Body of pancreas (tissue), 4 donors: ENCODE measurements around the gene C6orf89. TPM values are rescaled to one million over a fixed set of nuclear protein-coding genes. Genes with fewer than 3 reads are reported as not detected.
A peak's percentile ranks its signal among the peaks of the same experiment; 100 is the strongest.

Experiments used
- ATAC-seq: fragments of 150-250 bp; one replicate; pipeline ENCODE4 v1.9.1; 2016
- DNase-seq, 4 donors: peaks; one replicate each; pipeline ENCODE4 v3.0.0-alpha.2; 2019
- H3K27ac ChIP-seq, 4 donors: fragments of 200-600 bp; sonication (generic); 1 replicate in 3 of 4; 2 replicates in 1 of 4; pipeline versions ENCODE4 v1.5.1 to v1.6.1; 2016 to 2019; ENCODE audit warnings: mild to moderate bottlenecking in 1 of 4, mixed read lengths in 1 of 4, moderate library complexity in 1 of 4
- H3K27me3 ChIP-seq, 2 donors: fragments of 200-600 bp; sonication (generic); one replicate each; pipeline ENCODE4 v1.6.0; 2016; ENCODE audit warnings: mild to moderate bottlenecking in 1 of 2
- H3K36me3 ChIP-seq, 2 donors: fragments of 200-600 bp; sonication (generic); replicated peaks in 1 of 2; 2 replicates each; pipeline ENCODE4 v1.5.1; 2016; ENCODE audit warnings: low read depth in 2 of 2; ENCODE audit not compliant: insufficient read depth in 1 of 2
- H3K4me1 ChIP-seq: fragments of 200-600 bp; sonication (generic); one replicate; pipeline ENCODE4 v1.6.0; 2016
- H3K4me3 ChIP-seq, 2 donors: fragments of 200-600 bp; sonication (generic); 1 replicate in 1 of 2; 2 replicates in 1 of 2; pipeline ENCODE4 v1.5.1; 2016 to 2019
- H3K9me3 ChIP-seq, 3 donors: fragments of 200-600 bp; sonication (generic); 1 replicate in 2 of 3; 2 replicates in 1 of 3; pipeline ENCODE4 v1.5.1; 2016
- POLR2A ChIP-seq, 3 donors: fragments of 450-650 bp; IDR thresholded peaks; one replicate each; pipeline ENCODE4 v1.6.1; 2016; ENCODE audit warnings: antibody characterized with exemption in 3 of 3, mild to moderate bottlenecking in 2 of 3
- WGBS, 2 donors: methylation state at CpG; one replicate each; pipeline ENCODE4 v1.1.5; 2017; 5-methylcytosine and 5-hydroxymethylcytosine counted together
- intact Hi-C: fragments of 100-400 bp; cut with DNase I; formaldehyde crosslinking; loops from one replicate; pipeline ENCODE4 v1.15.1; 2023
- total RNA-seq, 2 donors: library from RNA; depleted of rRNA; stranded (reverse); fragments of >200 nt; gene quantifications; one replicate each; pipeline ENCODE4 v1.1.0, GENCODE V29; 2016
- TF ChIP-seq, protein P1 (sequence below), 7 experiments: fragments of 450-650 bp in 4 of 7; fragments of 200-600 bp in 3 of 7; sonication (generic) in 3 of 7; IDR thresholded peaks; one replicate each; pipeline ENCODE4 v1.5.1; 2016 to 2019; ENCODE audit warnings: antibody characterized with exemption in 7 of 7

The C6orf89 gene
- total RNA-seq, 2 donors from 2014 or later, result 16.5 to 25.7 TPM

DNA sequence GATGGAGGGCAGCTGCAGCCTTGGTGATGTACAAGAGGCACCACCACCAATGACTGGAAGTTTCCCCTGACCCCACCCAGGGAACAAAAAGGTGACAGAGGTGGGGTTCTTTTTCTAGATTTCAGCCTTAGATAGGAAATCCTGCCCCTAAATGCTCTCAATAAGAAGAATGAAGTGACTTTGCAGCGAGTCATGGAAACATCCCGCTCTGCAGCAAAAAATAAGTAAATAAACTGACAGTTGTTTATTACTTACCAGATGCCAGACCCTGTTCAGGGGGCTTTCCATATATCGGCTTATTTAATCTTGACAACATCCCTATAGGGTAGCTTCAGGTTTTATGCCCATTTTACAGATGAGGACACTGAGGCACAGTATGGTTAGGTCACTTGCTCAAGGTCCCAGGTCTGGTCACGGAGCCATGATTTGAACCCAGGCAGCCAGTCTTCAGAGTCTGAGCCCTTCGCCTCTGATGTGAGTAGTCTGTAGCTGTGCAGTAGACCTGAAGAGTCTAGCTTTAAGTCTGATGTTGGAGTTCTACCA, 19.2 kb downstream of the C6orf89 start:
- H3K4me1 ChIP-seq, result peaks cover 39% of the 10 kb centered on the region
- no peak overlapping the region for H3K27ac ChIP-seq
- intact Hi-C loops, result no loop called here
- H3K27me3 ChIP-seq, result no peaks in the 10 kb centered on the region
- WGBS, 2 donors, result 97 to 98% methylated on average over 5 of the region's 5 CpGs
- no peak overlapping the region for H3K4me3 ChIP-seq
- H3K9me3 ChIP-seq, result no peaks in the 10 kb centered on the region
- ATAC-seq (no peak), DNase-seq (no peak)
- peaks cover 6 to 11% of the 10 kb centered on the region in 2 donors for H3K36me3 ChIP-seq
- TF ChIP-seq, protein P1, sequence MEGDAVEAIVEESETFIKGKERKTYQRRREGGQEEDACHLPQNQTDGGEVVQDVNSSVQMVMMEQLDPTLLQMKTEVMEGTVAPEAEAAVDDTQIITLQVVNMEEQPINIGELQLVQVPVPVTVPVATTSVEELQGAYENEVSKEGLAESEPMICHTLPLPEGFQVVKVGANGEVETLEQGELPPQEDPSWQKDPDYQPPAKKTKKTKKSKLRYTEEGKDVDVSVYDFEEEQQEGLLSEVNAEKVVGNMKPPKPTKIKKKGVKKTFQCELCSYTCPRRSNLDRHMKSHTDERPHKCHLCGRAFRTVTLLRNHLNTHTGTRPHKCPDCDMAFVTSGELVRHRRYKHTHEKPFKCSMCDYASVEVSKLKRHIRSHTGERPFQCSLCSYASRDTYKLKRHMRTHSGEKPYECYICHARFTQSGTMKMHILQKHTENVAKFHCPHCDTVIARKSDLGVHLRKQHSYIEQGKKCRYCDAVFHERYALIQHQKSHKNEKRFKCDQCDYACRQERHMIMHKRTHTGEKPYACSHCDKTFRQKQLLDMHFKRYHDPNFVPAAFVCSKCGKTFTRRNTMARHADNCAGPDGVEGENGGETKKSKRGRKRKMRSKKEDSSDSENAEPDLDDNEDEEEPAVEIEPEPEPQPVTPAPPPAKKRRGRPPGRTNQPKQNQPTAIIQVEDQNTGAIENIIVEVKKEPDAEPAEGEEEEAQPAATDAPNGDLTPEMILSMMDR (IDR thresholded peaks at IDR 0.05), result no peak
- no peak for TF ChIP-seq POLR2A (IDR thresholded peaks at IDR 0.05)

DNA sequence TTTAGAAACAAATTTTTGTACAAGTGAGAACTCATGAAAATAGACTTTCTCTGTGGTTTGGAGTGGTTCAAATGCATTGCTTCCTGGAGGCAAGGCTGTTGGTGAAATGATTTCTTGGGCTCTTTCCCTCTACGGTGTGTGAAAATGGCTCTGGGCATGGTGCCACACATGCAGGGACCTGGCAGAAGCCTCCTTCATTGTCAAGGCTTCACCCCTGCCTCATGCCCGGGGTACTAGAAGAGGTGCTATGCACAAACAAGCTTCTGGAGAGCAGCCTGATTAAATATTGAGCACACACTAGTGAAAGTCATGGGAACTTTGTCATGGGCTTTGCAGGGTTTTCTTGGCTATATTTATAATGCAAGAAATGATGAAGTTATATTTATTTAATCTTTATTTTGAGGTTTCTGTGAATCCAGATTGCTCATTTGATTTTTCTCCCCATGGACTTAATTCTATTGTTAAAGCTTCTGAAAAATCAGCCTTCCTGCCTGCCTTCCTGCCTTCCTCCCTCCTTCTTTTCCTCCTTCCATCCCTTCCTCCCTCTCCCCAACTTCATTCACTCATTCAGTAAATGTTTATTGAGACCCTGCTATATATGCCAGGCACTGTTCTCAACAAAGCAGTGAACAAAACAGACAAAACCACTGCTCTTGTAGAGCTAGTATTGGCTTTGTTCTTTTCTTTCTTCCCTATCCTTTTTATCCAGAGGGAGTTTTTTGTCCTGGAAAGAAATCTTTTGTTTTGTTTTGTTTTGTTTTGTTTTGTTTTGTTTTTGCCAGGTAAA, 21.0 kb downstream of the C6orf89 start:
- intact Hi-C loops, result no loop called here
- ATAC-seq (peak; percentile 95), DNase-seq (peak; percentile 91 to 95 (median 94))
- H3K4me1 ChIP-seq, result peaks cover 39% of the 10 kb centered on the region
- WGBS, 2 donors, result 4% methylated on average over 2 of the region's 2 CpGs
- peak overlapping the region; percentile 58 to 83 (median 66) for H3K27ac ChIP-seq
- no peak overlapping the region for H3K4me3 ChIP-seq
- H3K27me3 ChIP-seq, result no peaks in the 10 kb centered on the region
- no peaks in the 10 kb centered on the region for H3K9me3 ChIP-seq
- no peak for TF ChIP-seq POLR2A (IDR thresholded peaks at IDR 0.05)
- TF ChIP-seq, protein P1 (IDR thresholded peaks at IDR 0.05), result no peak
- peaks cover 6 to 8% of the 10 kb centered on the region in 2 donors for H3K36me3 ChIP-seq

DNA sequence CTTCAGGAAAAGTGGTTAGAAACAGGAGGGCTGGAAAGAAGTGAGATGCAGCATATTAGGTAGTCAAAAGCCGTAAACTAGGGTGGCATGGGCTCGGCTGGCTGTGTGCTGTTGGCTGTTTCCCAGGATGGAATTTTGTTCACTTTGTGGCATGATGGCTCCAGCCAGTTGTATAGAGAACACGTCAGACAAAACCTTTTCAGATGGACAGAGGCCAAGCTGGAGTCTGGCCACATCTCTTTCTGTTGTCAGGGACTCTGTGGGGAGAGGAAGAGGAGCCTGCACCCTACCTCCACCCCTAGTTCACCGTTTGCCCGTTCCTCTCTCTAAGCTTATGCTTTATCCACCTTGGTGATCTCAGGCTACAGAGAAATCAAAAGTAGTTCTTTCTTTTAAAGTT, 22.0 kb downstream of the C6orf89 start:
- H3K27ac ChIP-seq, result peak overlapping the region; percentile 58 to 83 (median 66)
- H3K9me3 ChIP-seq, result no peaks in the 10 kb centered on the region
- H3K27me3 ChIP-seq, result no peaks in the 10 kb centered on the region
- peak; percentile 61 for ATAC-seq
- H3K36me3 ChIP-seq, result peaks cover 0 to 2% of the 10 kb centered on the region in 2 donors
- TF ChIP-seq POLR2A (IDR thresholded peaks at IDR 0.05), result no peak
- TF ChIP-seq, protein P1 (IDR thresholded peaks at IDR 0.05), result no peak
- intact Hi-C loops, result no loop called here
- peak; percentile 68 to 94 (median 82) for DNase-seq
- peaks cover 39% of the 10 kb centered on the region for H3K4me1 ChIP-seq
- 6 to 9% methylated on average over 4 to 5 of the region's 5 CpGs for WGBS, 2 donors
- H3K4me3 ChIP-seq, result no peak overlapping the region

DNA sequence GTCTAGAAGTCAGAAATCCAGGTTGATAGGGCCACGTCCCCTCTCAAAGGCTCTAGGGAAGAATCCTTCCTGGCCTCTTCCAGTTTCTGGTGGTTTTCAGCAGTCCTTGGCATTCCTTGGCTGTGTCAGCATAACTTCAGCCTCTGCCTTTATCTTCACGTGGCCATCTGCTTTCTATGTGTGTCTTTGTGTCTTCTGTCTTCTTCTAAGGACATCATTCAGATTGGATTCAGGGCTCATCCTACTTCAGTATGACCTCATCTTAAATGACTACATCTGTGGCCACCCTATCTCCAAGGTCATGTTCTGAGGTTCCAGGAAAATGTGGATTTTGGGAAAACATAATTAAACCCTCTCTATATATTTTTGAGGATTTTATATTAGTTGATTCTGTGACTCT, 23.0 kb downstream of the C6orf89 start:
- Histone ChIP-seq H3K9me3 (no peaks in the 10 kb centered on the region), H3K4me3 (no peak overlapping the region), H3K4me1 (peaks cover 45% of the 10 kb centered on the region), H3K27me3 (no peaks in the 10 kb centered on the region), H3K36me3 (no peaks in the 10 kb centered on the region), H3K27ac (peak overlapping the region in 1 of 4 donors; percentile 83)
- TF ChIP-seq, protein P1 (IDR thresholded peaks at IDR 0.05), result no peak
- no peak for TF ChIP-seq POLR2A (IDR thresholded peaks at IDR 0.05)
- intact Hi-C loops, result no loop called here
- ATAC-seq, result no peak
- DNase-seq, result no peak
- 76 to 86% methylated on average over 2 of the region's 2 CpGs for WGBS, 2 donors
